BJ (cell line): ENCODE measurements around the gene C3orf20. TPM values are rescaled to one million over a fixed set of nuclear protein-coding genes. Genes with fewer than 3 reads are reported as not detected.

Experiments
- CTCF ChIA-PET: fragments of 350-600 bp; formaldehyde crosslinking; extraction: SDS; loops from one replicate; lab custom pipeline; 2021; ENCODE audit warnings: antibody characterized with exemption, inconsistent platforms; lab: Yijun Ruan, JAX
- POLR2A ChIA-PET: fragments of 300-600 bp; sonication (Branson Sonifier 250); formaldehyde crosslinking; extraction: SDS; loops from one replicate; lab custom pipeline; 2021; ENCODE audit warnings: antibody characterized with exemption; lab: Charles Lee
- DNase-seq: peaks from one replicate; pipeline ENCODE4 v3.0.0-alpha.2; 2011; ENCODE audit warnings: low read depth
- H3K27me3 ChIP-seq: 2 replicates; pipeline ENCODE4 v1.6.0; 2011; ENCODE audit warnings: low read length; ENCODE audit not compliant: control insufficient read depth, insufficient read depth
- H3K36me3 ChIP-seq: 2 replicates; pipeline ENCODE4 v1.5.1; 2011; ENCODE audit warnings: low read length; ENCODE audit not compliant: control insufficient read depth, insufficient read depth
- H3K4me3 ChIP-seq: 2 replicates; pipeline ENCODE4 v1.5.1; 2011; ENCODE audit warnings: low read depth, mild to moderate bottlenecking, control low read depth, low read length
- polyA plus RNA-seq: library from polyadenylated mRNA; depleted of rRNA; stranded (reverse); fragments of >200 nt; gene quantifications from 2 replicates; pipeline ENCODE4 v1.2.3, GENCODE V29; 2011
- TF ChIP-seq, protein P1 (sequence below): IDR thresholded peaks from 2 replicates; pipeline ENCODE4 v1.5.1; 2011; ENCODE audit warnings: low read depth, mild to moderate bottlenecking, control low read depth, inconsistent platforms, low read length, moderate library complexity; ENCODE audit not compliant: insufficient read depth

The C3orf20 gene
- polyA plus RNA-seq, 1 experiment: not detected

DNA sequence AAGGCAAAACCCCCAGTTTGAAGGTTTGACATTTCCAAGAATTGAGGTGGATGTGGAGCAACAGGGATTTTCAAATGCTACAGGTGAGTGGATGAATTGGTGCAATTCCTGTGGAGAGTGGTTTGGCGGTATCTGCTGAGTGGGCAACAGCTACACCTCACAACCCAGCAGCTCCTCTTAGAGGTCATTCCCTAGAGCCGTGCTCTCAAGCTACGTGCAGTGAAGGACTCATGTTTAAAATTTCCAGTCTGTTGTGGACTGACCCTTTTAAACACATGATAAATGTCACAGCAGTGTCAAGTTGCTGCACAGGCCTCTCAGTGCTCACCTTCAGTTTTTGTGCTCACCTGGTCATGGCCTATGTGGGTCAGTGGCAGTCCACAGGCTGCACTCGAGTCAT is 9.5 kb downstream of the C3orf20 start:
- Histone ChIP-seq H3K27me3 (no peaks in the 10 kb centered on the region), H3K36me3 (no peaks in the 10 kb centered on the region), H3K4me3 (no peak overlapping the region)
- POLR2A ChIA-PET: no interaction called here
- CTCF ChIA-PET: interaction anchor here (1.2 kb wide), 1 partner anchor 15 kb away, joined by 3 read pairs; no protein-coding TSS in a partner anchor
- TF ChIP-seq, protein P1, sequence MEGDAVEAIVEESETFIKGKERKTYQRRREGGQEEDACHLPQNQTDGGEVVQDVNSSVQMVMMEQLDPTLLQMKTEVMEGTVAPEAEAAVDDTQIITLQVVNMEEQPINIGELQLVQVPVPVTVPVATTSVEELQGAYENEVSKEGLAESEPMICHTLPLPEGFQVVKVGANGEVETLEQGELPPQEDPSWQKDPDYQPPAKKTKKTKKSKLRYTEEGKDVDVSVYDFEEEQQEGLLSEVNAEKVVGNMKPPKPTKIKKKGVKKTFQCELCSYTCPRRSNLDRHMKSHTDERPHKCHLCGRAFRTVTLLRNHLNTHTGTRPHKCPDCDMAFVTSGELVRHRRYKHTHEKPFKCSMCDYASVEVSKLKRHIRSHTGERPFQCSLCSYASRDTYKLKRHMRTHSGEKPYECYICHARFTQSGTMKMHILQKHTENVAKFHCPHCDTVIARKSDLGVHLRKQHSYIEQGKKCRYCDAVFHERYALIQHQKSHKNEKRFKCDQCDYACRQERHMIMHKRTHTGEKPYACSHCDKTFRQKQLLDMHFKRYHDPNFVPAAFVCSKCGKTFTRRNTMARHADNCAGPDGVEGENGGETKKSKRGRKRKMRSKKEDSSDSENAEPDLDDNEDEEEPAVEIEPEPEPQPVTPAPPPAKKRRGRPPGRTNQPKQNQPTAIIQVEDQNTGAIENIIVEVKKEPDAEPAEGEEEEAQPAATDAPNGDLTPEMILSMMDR: no peak
- no peak for DNase-seq

DNA sequence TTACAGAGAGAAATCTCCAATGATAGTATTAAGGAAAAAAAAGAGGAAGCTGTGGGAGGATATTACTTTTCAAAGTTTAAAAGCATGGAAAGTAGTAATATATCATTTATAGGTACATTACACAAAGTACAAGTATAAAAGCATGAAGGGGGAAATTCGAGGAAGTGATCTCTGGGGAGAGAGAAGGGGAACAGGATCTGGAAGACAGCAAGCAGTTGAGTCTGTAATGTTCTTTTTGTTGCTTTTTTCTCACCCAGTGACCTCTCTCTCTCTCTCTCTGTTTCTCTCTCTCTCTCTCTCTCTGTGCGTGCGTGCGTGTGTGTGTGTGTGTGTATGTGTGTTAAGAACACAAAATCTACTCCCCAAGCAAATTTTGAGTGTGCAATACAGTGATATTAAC is 10.2 kb downstream of the C3orf20 start:
- ChIA-PET CTCF (no interaction called here), POLR2A (no interaction called here)
- Histone ChIP-seq H3K4me3 (no peak overlapping the region), H3K36me3 (no peaks in the 10 kb centered on the region), H3K27me3 (no peaks in the 10 kb centered on the region; the same call in 1 of the 2 replicates)
- no peak for DNase-seq
- TF ChIP-seq, protein P1: no peak

GRCh38 chr3:14687360-14687759 is 12.4 kb downstream of the C3orf20 start:
- POLR2A ChIA-PET: no interaction called here
- no peaks in the 10 kb centered on the region; the same call in 1 of the 2 replicates for H3K27me3 ChIP-seq
- CTCF ChIA-PET: interaction anchor here (1.4 kb wide), 1 partner anchor 12 kb away, joined by 4 read pairs; the partner anchor contains the start of gene C3orf20
- no peaks in the 10 kb centered on the region for H3K36me3 ChIP-seq
- no peak for DNase-seq
- H3K4me3 ChIP-seq: no peak overlapping the region
- TF ChIP-seq, protein P1: no peak

GRCh38 chr3:14688525-14688924 is 13.6 kb downstream of the C3orf20 start:
- no peaks in the 10 kb centered on the region; the same call in 1 of the 2 replicates for H3K27me3 ChIP-seq
- ChIA-PET CTCF (no interaction called here), POLR2A (no interaction called here)
- H3K4me3 ChIP-seq: no peak overlapping the region
- TF ChIP-seq, protein P1: no peak
- H3K36me3 ChIP-seq: no peaks in the 10 kb centered on the region
- DNase-seq: no peak

DNA sequence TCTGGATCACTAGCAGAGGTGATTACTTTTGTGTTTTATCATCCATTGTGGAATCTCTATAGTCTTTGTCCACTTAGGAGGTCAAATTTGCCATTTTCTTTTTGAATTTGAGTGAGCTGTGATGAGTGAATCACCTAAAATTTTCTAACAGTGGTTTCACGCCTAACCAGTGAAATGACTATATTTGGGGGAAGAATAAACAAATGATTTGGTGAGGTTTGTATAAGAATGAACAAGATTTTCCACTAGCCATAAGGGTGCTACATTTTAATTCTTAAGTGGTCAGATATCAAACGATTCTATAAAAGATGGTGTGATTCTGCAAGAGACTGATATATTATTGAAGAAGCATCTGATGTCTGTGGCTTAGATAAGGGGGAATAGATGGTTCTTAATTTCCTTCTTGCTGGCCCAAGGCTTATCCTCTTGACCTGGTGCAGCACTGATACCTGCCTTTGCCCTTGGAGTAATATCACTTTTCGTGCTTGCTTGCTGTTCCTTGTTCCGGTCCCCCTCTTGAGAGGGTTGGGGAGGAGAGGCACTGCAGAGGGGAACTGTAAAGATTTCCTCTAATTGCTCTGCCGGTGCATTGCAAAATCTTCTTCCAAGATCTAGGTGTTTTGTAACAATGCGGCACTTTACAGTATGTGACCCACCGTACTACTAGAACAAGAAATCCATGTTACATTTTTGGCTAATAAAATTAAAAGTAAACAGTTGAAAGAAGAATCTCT is 14.5 kb downstream of the C3orf20 start:
- Histone ChIP-seq H3K4me3 (no peak overlapping the region), H3K27me3 (no peaks in the 10 kb centered on the region; the same call in 1 of the 2 replicates), H3K36me3 (no peaks in the 10 kb centered on the region)
- POLR2A ChIA-PET: no interaction called here
- CTCF ChIA-PET: no interaction called here
- TF ChIP-seq, protein P1: no peak
- no peak for DNase-seq
